SK-N-MC (cell line): ENCODE results near the gene INAFM2.

Experiments
- EZH2 ChIP-seq: fragments of 200-600 bp; sonication (generic); IDR thresholded peaks from one replicate; pipeline ENCODE4 v1.6.1; 2017; ENCODE audit warnings: antibody characterized with exemption
- FOXP2 ChIP-seq: optimal IDR thresholded peaks from 2 replicates; pipeline ENCODE3; 2011; ENCODE audit warnings: mild to moderate bottlenecking, moderate library complexity; ENCODE audit not compliant: insufficient read depth; ENCODE audit errors: extremely low read length, control extremely low read depth
- POLR2AphosphoS5 ChIP-seq: IDR thresholded peaks from 2 replicates; pipeline ENCODE4 v1.6.1; 2012; ENCODE audit warnings: mild to moderate bottlenecking, low read depth, low read length, borderline replicate concordance

DNA sequence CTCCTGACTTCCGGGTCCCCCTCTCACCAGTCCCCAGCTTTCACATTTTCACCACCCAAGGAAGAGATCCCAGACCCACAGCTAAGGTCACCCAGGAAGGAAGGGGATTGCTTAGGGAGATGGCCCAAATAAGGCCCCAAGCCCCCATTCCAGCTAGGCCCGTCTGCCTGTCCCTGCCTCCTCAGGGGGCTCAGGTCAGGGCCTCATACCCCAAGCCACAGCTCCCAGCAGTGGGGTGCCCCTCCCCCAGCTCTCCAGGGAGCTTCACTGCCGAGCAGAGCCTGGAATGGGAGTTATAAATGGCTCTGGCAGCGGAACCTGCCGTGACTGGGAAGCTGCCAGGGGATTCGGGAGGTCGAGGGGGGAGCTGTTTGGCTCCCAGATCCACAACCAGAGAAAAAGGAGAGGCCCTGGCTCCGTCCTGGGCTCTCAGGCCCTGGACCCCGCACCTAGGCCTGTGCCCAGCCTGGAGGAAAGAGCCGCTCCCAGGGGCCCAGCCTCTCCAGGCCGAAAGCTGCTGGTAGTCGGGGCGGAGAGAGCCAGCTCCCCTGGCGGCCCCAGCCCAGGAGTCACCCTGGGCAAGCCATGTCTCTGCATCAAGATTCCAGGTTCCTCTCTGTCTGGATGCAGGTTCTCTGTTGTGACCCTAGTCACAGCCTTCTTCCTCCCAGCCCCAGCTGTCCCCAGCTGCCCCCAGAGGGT lies 16.7 kb downstream of the INAFM2 start:
- no peak for TF ChIP-seq POLR2AphosphoS5
- no peak for TF ChIP-seq EZH2
- TF ChIP-seq FOXP2, result no peak
